GM18907 (cell line): Measurements from ENCODE around the gene CHRM4.

Experiments used
- ATAC-seq: cut with Tn5 transposase; IDR thresholded peaks from one replicate; pipeline ENCODE4 v1.9.1; 2021; ENCODE audit warnings: mild to moderate bottlenecking, moderate library complexity; ENCODE audit not compliant: unreplicated experiment

The CHRM4 gene

DNA sequence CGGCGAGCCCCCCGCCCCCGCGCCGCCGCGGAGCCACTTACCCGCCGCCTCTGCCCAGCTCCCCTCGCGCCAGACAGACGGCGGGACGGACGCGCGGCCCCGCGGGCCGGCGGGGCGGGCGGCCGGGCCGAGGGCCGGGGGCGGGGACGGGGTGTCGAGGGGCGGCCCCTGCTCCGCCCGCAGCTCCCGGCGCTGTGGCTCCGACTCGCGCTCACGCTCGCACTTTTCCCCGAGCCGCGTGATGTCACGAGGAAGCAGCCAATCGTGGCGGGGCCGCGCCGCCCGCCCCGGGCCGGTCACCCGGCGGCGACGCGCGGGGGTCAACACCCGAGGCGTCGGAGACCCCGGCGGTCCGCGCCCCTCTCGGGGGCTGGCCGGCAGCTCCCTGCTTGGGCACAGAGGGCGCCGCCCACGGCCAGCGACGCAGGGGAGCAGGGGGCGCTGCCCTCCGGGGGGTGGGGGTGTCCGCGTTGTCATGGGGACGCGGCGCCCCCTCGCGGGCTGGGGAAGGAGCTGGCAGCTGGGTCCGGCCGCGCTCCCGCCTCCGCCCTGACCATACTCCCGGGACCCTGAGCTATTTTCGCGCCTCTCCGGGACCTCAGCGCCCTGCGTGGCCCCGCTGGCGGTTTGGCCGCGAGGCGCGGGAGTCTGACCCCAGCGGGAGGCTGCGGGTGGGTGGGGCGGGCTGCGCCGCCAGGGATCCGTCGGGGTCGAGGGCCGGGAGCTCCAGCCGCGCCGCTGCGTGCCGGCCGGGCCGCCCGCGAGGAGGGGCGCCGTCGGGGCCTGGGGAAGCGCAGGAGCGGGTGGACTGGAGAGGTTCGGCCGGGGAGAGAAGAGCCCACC lies at the start of gene CHRM4:
TSS of gene CHRM4 (minus strand) at position 199 of the 843 bp plus-strand sequence. CDS start 5,219 bp downstream, outside the sequence.
- ATAC-seq = no peak

DNA sequence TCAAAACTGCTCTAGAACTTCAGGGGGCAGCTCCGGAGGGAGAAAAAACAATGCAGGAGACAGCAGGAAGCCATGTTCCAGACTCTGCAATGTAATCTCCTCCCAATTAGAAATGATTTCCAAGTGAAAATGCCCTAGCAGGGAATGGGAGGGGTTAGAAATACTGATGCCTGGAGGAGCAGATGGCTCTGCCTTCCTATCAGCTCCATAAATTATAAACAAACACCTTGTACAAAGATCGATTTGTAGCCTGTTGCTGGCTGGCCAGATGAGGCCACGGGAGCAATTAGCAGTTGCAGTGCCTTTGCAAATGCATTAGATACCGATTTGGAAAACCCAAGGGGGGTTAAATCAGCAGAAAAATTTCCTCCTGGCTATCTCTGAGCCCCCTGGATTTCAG lies 46.6 kb upstream of the CHRM4 start:
- no peak for ATAC-seq

DNA sequence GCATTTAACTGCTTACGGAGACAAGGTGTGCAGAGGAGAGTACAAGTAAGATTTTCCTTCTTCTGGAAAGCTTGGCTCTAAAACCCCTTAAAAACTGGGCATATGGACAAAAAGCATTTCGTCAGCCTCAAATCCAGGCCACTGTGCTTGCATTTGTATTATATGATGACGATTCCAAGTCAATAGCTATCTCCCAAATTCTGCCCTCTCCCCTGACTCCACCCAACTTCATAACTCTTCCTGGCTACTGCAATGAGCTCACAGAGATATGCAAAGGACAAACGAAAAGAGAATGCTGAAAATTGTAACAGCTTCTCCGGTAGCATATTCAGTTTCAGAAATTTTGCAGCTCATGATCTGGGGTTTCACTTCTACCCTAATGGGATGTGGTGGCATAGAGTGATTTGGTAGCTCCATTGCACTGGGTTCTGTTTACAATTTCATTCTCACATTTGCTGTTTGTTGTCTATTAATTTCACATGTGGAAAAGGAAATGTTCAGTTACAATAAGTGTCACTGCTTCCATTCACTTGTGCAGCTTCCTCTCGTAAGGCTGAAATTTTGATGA lies 45.6 kb upstream of the CHRM4 start:
- no peak for ATAC-seq

DNA sequence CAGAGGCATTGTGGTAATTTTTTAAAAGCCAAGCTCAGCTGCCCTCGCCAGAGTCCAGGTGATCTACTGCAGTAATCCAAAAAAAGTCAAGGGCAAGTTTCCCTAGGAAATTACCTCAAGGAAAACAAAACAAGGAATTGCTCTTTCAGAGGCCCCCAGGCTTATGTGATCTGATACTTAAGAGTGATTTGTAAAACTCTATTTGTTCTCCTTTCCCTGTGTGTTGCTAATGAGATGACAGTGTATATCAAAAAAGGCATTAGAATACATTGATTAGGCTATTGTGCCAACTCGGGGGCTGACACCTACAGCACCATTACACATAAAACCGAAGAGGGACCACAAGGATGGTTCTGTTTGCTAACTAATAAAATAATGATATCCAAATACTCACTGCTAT lies 44.5 kb upstream of the CHRM4 start:
- ATAC-seq = no peak

DNA sequence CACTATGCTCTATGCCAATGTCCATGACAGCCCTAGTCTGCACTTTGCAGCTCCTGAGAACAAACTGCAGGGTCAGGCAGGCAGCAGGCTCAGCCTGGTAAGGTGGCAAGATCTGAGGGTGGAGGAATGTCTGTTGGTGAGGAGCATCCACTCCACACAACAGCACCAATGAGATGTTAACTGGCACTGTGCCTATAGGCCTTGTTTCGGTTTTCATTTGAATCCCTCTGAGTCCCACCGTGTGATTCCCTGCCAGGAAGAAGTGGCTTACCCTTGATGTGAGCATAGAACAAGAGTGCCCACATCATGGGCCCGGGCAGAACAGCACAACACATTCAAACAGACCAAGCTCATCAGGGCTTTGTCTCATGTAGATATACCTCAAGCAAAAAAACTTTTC lies 44.1 kb upstream of the CHRM4 start:
- no peak for ATAC-seq

DNA sequence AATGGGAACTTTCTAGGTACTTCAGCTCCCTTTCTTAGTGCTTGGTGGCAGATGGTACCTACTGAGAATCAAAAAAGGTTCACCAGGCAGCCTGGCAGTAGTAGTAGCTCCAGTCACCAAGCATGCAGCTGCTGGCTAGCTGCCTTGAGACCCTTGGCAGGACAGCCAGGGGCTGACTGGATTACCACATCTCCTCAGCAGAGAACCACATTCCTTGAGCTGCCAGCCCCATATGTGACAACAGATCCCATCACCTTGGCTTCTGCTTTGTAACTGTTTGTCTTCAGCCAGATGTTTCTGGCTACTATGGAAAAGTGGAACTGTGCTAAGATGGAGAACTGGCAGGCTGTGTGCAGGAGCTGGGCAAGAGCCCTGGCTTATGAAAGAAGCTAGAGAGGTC lies 39.6 kb upstream of the CHRM4 start:
- ATAC-seq = no peak

DNA sequence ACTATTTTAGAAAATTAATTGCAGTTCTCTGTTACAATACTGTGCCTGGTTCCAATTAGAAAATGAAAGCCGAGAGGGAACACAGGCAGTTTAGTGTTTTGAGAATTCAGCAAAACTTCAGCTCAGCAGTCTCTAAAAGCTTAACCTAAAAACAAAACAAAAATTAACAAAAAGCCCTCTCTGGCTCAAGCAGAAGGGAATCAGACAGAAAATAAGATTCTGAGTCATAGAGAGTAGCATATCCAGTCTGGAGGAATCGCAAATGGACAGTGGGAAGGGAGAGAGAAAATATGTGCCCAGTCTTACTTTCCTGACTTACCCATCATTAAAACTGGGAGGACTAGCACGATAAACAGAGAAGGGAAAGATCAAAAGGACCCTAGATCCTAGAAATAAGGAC lies 38.1 kb upstream of the CHRM4 start:
- ATAC-seq = no peak

DNA sequence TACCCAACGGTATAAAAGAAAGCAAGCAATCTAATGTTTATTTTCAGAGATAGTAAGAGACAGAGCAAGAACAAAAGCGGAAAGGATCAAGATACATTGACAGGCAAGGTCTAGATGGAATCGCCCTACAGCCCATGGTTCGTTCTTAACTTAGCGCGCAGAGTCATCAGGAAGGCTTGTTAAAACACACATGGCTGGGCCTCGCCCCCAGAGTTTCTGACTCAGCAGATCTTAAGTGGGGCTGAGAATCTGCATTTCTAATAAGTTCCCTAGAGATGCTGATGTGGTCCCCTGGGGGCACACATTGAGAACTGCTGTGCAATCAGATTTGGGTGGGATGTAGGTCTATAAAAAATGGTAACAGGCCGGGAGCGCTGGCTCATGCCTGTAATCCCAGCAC lies 35.8 kb upstream of the CHRM4 start:
- ATAC-seq = no peak

DNA sequence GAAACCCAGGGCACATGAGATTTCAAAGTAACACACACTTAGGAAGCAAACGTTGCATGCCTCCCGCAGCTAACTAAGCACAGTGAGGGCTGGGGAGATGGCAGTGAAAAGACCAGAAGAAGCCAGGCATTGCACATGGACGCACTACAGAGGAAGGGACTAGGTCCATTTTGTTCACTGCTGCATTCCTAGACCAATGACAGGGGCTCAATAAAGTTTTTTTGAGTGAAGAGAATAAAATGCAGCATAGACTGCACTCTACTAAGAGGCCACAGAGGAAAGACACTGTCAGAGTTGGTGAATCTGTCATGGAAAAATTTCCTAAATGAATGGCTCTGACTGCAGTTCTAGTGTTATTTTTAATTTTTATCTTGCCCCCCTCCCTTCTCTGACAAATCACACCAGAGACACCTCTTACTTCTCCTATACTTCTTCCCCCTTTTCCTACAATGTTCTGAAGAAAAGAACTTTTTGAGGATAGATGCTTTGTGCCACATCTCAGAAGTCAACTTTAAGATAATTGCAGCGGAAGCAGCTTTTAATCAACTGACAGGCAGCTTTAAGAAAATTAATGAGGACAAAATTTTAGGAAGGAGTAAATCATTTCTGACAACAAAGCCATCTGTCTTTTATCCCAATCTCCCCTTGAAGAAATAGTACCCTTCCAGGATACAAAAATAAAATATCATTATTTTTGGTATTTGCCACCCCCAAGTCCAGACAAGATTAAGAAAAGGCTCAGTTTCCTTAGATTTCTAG lies 34.8 kb upstream of the CHRM4 start:
- ATAC-seq = no peak

DNA sequence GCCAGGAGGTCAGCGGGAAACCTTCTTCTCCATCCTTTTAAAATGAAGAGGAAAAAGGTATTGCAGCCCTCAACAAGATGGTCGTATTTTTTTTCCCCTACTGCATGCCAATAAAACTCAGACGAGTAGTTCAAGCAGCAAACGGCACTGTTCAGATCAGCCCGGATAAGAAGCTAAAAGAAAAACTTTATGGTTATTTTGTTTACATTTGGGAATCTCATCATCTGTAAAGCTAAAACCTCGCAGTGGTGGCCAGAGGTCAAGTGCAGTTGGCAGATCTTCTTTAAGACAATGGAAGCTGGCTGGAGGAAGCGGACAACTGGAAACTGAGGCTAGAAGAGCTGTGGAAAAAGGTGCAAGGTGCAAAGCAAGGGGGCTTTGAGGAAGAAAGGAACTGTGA lies 31.0 kb upstream of the CHRM4 start:
- ATAC-seq = no peak

DNA sequence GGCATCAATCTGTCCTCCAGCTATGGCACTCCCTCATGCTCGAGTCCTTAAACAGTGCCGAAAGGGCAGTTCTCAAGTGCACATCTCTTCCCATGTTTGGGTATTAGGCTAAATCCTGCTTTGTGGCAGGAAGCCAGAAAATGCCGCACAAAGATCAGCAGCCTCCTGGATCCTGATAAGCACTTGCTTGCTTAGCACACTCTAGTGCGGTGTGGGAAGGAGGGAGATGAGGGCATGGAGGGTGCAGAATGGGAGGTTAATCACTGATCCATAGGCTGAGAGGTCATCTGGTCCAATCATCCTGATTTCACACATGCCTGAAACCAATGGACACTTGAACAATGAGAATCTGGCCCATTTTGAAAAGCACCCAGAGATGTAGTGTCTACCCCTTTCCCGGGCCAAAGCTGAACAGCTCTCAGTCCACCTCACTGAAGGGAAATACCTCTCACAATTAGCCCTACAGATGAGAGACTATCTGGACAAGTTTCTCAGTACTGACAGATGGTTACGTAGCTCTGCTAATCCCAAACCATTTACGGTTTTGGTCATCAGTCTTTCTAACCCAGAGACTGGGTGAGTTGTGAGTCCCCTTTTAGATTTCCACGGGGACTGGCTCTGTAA lies 29.8 kb upstream of the CHRM4 start:
- ATAC-seq = no peak

DNA sequence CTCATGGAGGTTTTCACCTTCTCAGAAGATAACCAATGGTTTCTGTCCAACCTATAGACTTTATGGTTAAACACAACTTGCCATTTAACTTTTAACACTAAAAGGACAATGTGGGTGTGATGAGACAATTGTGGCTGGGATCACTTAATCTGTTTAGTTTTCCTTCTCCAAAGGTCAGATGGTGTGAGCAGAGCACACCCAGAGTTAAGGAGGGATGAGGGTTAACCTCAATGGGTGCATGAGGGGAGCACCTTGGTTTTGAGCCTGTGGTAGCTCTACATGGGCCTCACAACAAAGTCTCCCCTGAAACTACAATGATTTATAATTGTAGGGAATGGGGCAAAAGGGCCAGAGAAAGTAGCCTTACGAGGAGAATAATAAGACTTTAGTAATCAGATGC lies 28.9 kb upstream of the CHRM4 start:
- ATAC-seq = no peak

DNA sequence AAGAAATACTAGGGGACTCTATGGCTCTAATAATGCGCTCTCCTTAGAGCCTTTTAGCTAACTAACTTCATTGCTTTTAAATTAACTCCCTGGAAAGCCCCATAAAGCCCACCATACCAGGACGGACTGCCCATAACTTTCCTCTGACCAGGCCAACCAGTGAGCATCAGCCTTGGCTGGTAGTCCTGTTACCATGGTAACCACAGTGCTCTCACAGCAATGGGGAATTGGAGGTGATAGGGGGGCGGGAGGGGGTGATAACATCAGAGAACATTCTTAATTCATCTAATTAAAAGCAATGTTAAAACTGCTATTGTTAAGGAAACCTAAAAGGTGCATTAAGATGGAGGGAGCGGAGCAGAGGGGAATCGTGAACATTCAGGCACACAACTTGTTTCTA lies 27.2 kb upstream of the CHRM4 start:
- ATAC-seq = no peak

DNA sequence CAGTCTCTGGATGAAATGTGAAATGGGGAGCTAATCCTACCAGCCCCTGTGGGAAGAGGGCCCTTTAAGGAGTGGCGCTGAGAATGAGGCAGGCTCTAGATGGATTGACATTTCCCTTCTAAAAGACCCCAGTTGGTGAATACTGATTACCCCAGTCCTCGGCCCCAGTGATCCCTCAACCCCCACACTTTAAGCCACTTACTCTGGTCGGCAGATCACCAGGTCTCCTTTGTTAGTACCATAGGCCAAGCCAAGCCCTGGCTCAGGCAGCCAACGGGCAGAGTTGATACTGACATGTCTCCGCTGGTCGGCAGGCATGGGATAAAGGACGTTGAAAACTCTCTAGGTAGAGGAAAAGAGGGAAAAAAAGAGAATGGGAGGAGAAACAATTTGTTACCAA lies 26.1 kb upstream of the CHRM4 start:
- no peak for ATAC-seq

DNA sequence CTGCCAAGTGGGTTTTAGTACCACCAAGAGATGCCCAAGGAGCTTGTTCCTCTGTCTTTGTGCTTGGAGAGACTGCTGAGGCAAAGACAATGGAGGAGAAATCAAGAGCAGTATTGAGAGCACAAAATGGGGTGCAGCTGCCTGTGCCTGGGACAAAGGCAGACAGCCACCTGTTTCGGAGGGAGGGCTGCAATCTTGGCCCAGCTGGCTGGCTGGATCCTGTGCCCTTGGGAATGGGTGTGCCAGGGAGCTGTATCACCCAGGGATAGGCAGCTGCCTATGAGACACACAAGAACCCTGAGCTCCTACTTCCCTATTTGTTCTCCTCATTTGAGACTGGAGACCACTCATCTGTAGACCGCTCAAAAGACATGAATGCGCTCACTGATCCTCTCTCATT lies 23.3 kb upstream of the CHRM4 start:
- ATAC-seq = no peak

DNA sequence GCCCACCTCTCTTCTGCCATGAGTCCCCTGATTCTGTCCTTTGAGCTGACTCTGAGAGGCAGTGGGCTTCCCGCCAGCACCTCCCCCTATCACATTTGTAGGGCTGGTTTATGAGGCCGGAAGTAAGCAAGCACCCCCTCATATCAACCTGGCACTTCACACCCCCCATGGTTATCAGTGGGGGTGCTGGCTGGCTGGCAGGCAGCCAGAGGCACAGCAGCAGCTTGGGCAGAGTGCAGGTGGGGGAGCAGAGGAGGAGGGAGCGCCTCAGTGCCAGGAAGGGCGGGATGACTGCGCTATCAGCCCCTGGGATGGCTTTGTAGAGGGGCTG lies 22.9 kb upstream of the CHRM4 start:
- no peak for ATAC-seq

DNA sequence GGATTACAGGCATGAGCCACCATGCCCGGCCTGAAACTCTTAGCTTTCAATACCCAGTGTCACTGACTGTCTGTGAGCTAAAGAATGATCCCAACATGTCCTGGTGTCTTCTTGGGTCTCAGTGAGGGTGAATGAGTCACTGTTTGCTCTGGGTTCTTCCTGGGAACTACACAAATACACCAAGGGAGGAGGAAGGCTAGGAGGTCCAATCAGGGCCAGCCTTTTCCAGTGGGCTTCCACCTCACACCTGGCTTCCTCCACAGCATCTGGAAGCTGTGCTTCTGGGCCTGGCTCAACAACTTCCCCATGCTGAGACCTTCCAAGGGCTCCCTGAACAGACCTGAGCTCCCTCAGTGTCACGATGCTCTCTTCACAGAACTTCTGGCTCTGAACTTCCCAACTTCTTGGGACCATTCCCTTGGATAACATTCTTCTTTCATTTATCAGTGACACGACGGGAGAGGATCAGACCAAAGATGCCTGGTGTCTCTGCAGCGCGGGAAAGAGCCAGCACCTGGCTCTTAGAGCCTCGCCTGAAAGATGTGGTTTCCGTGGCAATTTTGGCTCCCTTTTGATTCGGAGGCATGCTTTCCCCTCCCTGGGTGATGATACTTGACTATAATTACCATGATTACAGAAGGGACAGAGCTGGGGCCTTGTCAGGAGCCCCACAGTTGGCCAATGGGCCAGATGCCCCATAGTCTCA lies 22.3 kb upstream of the CHRM4 start:
- ATAC-seq = no peak

DNA sequence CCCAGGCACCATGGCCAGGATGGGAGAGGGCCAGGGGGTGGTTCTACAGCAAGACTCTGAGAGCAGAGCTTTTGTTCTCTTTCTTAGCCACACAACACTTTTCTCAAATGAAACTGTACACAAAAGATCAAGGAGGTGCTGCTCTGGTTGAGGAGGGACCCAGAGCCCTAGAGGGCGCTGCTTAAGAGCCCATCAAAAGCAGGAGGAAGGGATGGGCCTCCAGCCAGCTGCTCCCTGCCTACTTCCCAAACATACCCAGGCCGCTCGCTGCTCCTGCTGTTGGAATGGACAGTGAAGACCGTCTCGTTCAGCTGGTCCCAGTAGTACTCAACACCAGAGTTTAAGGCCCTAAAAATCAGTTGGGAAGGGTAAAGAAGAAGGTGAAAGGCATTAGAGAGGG lies 18.4 kb upstream of the CHRM4 start:
- ATAC-seq = no peak

DNA sequence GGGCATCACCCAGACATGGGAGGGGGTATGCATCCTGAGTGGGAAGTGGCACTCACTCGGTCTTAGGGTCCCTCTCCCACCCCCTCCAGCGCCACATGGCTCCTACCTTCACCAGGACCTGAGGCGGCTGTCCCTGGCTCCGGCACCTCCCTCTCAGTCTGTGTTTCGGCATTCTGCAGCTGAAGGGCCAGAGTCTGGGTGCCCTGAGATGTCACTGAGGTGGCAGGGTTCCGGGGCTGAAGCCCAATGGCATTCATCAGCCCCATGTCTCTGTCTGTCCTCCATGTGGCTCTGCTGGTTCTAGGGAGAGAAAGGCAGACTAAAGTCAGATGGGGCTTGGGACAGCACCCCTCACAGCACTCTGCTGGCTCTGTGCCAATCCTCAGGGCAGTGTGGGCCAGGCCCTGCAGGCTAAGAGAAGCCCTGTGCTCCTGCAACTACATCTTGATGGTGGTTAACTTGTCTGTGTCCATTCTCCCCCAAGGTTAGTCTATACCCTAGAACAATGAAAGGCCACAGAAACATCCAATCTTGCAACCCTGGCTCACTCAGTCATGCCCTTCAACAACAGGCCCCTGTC lies 16.9 kb upstream of the CHRM4 start:
- ATAC-seq = no peak

DNA sequence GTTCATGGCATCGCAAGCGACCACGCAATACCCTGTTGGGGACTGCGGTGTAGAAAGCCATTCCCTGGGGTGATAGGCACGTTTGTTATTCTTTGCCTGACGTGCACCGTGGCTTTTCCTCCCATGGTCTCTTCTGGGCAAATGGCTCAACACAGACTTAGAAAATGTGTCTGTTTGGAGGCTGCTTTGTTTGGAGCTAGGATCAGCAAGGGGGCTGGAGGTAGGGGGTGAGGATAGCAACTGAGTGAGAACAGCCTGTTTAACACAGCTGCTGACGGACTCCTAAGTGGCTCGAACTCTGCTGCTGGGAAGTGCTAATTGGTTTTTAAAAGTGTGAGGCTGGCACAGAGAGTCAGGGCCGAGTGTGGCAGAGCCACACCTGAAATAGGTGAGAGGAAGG lies 16.1 kb upstream of the CHRM4 start:
- ATAC-seq = no peak
